Stimulated activated CD8-positive, alpha-beta memory T cell treated with anti-CD3 and anti-CD28 coated beads, Interleukin-4, amount 100 ng/mL, for 4 hours (primary cell): ENCODE results near the gene PCED1B.
"Not testable (repeated sequence)": the region's sequence is repeated elsewhere in the genome, so short reads cannot be mapped to it uniquely, and the experiment has no call there.

ENCODE experiments used
- DNase-seq, 2 donors: peaks; one replicate each; pipeline ENCODE4 v3.0.0-alpha.2; 2020; ENCODE audit warnings: low read depth in 2 of 2, low spot score in 1 of 2

PCED1B gene, protein sequence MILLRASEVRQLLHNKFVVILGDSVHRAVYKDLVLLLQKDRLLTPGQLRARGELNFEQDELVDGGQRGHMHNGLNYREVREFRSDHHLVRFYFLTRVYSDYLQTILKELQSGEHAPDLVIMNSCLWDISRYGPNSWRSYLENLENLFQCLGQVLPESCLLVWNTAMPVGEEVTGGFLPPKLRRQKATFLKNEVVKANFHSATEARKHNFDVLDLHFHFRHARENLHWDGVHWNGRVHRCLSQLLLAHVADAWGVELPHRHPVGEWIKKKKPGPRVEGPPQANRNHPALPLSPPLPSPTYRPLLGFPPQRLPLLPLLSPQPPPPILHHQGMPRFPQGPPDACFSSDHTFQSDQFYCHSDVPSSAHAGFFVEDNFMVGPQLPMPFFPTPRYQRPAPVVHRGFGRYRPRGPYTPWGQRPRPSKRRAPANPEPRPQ

DNA sequence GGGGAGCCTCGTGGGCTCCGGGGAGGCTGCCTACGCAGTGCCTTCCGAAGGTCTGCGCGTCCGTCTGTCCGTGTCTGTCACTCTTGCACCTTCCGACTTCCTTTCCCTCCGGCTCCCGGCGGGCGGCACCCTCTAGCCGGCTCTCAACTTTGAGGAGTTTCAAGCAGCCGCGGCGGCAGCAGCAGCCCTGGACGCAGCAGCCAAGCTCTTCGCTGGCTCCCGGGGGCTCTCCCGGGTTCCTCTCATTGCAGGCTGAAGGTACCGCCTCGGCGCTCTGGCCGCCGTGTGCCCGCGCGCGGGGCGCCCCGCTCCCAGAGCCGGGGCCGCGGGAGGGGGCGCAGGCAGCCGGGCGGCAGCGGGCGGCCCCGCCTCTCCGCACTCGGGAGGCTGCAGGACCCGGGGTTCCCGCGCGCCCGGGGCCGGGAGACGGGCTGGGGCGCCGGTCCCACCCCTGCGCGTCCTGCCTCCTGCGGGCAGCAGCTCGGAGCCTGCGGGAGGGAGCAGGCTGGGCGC lies at the start of gene PCED1B, which contains the start of gene AMIGO2:
Gene PCED1B (plus strand): TSS at position 154 of the 513 bp plus-strand sequence. CDS start 155,443 bp downstream, outside the sequence.
Gene AMIGO2 (minus strand): TSS at position 492 of the 513 bp plus-strand sequence. CDS start 957 bp downstream, outside the sequence.
- peak; percentile 27 to 40 for DNase-seq

DNA sequence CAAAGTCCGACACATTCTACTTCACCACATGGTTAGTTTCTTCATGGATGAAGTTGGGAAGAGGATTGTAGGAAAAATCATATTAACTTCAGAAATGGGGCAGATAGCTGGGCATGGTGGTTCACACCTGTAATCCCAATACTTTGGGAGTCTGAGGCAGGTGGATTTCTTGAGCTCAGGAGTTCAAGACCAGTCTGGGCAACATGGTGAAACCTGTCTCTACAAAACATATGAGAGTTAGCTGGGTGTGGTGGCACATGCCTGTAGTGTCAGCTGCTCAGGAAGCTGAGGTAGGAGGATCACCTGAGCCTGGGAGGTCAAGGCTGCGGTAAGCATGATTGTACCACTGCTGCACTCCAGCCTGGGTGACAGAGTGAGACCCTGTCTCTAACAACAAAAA lies 49.5 kb upstream of the PCED1B start:
- DNase-seq: no peak

DNA sequence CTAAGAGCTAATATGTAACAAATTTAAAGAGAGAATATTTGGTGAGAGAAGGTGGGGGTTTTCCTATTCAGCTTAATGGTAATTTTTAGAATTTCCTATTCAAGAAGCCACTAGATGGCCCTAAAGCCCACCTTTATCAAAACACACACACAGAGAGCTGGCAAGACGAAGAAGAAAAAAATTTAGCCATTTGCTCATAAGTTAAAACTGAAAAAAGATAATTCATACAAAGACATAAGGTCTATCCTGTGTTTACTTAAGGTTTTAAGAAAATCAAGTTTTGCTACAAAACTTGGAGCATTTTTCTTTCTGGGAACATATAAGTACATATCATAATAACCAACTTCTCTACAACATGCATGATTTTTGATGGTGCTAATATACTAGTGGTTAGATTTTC lies 46.8 kb upstream of the PCED1B start:
- DNase-seq: no peak

DNA sequence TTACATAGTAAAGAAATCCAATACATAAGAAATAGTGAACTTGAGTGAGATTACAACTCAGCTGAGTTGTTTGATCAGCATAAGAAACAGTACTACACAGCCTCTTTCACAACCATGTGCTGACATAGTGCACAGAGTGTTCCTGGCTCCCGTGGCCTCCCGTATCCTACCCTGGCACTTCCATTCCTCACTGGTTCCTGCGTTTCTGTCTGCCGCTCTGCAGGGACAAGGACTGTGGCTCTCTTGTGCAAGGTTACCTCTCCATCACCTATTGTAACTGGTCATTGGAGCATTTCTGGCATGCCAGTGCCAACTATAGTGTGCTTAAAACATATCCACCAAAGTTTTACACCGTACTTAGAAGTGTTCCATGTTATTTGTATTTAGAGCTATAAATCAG lies 46.3 kb upstream of the PCED1B start:
- no peak for DNase-seq

DNA sequence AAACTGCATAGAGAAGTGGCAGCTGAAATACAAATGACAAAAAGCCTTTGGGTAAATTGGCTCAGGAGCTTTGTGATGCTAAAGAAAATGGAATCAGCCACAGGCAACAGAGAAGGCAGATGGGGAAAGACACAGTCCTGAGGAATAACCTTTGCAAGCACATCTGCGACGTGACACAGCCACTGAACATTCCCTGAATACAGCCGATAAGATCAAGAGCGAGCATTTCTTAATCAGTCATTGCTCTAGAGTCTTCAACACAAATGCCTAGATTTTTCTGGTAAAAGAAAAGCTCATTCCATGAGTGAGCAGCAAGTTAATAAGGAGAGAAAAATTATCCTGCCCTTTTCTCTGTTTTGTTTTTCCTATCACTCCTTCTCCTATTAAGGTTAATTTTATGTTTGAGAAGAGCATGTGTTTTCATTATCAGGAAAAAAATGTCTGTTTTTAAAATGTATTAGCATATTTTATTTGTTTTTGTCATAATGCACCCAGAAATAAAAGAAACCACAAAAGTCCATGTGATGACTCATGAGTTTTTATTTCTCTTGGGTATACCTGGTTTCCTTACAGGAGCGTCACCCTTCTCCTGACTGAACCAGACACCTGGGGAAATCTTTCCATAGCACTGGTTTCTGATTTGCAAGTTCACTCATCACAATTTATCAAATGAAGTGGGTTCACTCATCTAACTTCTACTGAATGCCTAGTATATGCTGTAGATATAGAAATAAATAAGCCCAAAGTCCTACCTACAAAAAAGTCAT lies 45.4 kb upstream of the PCED1B start:
- DNase-seq: no peak

DNA sequence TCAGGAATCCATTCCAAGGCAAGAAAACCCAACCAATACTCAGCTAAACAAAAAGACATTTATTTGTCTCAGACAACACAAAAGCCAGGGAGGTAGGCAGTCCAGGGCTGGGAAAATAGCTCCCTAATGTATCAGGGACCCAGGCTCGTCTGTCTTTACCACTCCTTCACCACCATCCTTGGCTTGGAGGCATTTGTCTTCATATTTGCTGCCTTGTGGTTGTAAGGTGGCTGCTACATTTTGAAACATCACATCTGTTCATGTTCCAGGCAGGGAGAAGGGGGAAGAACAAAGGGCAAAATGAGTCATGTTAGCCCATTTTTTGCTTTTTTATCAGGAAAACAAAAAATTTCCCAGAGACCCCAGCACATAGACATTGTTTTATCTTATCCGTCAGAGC lies 44.8 kb upstream of the PCED1B start:
- no peak for DNase-seq

DNA sequence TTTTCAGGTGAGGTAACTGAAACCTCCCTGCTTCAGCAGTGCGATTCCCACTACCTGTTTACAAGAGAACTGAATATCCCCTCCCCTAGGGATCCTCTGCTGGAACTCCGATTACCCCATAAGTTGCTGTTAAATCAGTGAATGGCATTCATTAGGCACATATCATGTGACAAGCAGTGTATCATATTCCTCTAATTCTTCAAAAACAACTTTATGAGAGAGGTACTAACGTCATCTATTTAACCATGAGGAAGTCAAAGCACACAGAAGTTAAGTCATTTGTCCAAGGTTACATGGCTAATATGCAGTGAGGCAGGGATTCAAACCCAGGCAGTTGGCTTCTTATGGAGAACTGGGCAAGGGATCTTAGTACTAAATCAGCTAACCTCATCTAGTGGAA lies 43.9 kb upstream of the PCED1B start:
- no peak for DNase-seq

DNA sequence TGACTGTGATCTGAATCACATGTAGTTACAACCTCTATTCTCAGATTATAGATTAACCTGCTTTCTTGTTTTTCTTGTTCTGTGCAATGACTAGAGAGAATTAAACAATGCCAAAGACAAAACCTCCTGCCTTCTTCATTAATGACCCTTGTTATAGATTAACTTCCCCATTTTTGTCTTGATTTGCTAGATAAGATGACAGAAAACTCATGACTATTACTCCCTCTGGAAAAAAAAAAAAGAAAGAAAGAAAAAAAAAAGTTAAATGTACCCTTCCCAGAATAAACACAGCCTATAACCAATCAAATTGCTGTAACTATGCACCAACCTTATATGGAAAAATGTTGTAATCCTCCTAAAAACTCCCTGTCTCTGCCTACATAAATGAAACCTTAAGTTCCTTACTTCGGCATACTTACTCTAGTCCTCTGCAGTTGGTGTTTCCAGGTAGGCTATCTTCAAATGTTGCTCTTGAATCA lies 41.1 kb upstream of the PCED1B start:
- no peak for DNase-seq

DNA sequence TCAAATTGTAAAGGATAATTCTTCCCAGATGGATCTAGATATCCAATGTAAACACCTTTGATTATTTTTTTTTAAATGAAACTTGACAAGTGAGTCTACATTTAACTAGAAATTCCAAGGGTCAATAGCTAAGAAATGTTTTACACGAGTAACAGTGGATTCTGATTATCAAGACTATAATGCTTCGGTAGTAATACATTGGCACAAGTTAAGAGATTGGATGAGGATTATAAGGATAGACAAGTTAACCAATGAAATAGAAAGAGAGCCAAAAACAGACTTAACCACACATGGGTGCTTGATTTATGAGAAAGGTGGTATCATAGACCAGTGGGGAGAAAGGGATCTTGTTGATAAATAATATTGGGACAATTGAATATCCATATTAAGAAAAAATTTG lies 40.3 kb upstream of the PCED1B start:
- DNase-seq: no peak

DNA sequence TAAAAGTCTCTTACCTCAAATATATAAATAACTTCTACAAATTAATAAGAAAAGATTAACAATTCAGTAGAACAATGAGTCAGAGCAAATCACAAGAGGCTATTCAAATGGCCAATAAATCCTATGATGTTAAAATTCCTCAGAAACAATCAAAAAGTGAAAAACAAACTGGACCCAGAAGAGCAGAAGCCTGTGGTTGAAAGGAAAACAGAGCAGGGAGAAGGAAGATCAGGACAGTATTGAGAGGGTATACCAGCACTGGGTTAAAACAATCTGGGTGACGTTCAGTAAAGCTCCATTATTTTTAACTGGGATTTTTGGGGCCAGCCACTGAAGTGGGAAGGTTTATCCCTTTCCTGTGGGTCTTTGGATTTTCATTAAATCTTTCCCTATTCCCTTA lies 39.7 kb upstream of the PCED1B start:
- no peak for DNase-seq

DNA sequence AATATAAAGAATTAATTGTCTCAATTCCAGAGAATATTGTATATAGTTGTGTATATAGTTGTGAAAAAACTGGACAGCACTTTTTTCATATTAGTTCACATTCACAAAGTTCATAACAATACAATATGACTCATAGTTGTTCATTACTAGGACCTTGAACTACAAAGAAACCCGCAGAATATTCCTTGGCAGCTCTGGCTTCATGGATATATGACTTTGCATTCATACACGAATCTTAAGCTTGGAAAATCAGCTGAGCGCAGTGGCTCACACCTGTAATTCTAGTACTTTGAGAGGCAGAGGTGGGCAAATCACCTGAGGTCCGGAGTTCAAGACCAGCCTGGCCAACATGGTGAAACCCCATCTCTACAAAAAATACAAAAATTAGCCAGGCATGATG lies 38.1 kb upstream of the PCED1B start:
- no peak for DNase-seq

DNA sequence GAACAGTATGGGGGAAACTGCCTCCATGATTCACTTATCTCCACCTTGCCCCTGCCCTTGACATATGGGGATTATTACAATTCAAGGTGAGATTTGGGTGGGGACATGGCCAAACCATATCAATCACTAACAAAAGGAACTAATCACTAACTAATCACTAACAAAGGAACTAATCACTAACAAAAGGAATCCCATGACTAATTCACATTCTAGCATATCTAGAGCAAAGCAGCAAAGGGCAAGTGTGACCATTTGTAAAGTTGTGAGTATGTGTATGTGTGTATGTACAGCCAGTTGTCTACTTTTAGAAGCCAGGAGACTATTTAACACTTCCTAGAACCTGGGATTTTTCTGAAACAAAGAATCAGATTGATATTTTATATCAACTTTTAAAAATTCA lies 30.9 kb upstream of the PCED1B start:
- no peak for DNase-seq

DNA sequence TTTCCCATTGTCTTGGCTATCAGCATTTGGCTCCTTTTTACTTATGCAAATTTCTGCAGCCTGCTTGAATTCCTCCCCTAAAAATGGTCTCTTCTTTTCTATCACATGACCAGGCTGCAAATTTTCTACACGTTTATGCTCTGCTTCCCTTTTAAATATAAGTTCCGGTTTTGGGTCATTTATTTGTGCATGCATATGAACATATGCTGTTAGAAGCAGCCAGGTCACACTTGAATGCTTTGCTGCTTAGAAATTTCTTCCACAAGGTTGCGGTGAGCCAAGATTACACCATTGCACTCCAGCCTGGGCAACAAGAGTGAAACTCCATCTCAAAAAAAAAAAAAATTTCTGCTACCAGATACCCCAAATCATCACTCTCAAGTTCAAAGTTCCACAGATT lies 28.1 kb upstream of the PCED1B start:
- not testable (repeated sequence) for DNase-seq

DNA sequence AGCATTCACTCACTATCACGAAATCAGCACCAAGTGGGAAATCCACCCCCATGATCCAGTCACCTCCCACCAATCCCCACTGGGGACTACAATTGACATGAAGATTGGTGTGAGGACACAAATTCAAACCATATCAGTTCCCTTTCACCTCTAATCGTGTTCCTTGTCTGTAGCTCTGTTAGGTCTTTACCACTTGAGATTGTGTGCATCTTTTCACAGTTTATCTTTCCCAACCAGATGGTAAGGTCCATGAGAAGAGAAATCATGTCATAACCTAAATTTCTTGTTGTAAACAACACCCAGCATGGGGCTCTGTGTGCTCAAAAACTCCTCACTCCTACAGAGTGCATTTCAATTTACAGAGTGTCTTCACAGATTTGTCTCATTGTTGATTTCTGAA lies 27.1 kb upstream of the PCED1B start:
- no peak for DNase-seq

DNA sequence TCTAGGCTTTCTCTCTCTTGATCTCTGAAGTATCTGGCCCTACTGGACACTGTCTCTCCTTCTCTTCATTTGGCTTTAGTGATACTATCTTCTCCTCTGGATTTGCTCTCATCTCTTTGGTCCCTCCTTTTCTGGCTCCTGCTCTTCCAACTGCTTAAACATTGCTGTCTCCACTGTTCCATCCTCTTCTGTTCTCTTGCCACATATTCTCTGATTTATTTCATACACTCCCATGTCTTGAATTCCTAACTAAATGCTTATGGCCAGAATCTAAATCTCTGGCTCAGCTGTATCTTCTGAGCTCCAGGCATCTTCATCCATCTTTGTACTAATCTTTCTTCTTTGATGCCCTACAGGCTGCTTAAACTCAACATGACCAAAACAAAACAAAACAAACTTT lies 25.5 kb upstream of the PCED1B start:
- DNase-seq: no peak

DNA sequence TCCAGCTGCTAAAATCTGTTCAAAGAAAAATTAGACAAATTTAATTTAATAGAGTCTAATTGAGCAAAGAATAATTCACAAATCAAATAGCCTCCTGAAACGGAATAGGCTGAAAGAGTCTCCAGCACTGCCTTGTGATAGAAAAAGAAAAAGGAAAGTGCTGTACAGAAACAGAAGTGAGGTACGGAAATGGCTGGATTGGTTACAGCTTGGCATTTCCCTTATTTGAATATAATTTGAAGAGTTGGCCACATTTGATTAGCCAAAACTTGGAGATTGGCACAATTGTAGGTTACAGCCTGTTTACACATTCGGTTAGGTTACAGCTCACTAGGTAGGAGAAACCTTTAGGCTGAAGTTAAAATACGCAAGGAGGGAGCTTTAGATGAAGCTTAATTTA lies 24.8 kb upstream of the PCED1B start:
- no peak for DNase-seq

DNA sequence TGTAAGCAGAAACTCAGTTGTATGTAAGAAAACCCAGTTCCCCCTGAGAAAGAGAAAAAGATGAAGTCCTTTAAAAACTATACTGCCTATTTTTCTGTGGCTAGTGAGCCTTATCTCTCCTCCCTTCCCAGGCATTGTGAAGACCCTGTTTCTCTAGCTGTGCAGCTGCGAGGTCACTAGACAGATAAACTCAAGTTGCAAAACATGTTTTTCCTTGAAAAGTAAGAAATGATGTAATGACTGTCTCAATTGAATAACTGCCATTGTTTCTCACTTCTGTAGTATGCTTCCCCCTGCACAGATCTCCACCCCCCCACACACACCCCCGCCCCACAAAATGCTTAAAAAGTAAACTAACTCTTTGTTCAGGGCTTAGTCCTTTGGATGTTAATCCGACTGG lies 23.6 kb upstream of the PCED1B start:
- DNase-seq: not testable (repeated sequence)

DNA sequence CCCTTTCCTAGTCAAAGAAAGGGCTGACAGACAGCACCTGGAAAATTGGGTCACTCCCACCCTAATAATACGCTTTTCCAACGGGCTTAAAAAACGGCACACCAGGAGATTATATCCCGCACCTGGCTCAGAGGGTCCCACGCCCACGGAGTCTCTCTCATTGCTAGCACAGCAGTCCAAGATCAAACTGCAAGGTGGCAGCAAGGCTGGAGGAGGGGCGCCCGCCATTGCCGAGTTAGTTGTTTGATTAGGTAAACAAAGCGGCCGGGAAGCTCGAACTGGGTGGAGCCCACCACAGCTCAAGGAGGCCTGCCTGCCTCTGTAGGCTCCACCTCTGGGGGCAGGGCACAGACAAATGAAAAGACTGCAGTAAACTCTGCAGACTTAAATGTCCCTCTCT lies 22.5 kb upstream of the PCED1B start:
- not testable (repeated sequence) for DNase-seq

DNA sequence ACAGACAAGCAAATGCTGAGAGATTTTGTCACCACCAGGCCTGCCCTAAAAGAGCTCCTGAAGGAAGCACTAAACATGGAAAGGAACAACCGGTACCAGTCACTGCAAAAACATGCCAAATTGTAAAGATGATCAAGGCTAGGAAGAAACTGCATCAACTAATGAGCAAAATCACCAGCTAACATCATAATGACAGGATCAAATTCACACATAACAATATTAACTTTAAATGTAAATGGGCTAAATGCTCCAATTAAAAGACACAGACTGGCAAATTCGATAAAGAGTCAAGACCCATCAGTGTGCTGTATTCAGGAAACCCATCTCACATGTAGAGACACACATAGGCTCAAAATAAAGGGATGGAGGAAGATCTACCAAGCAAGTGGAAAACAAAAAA lies 20.8 kb upstream of the PCED1B start:
- DNase-seq: not testable (repeated sequence)

DNA sequence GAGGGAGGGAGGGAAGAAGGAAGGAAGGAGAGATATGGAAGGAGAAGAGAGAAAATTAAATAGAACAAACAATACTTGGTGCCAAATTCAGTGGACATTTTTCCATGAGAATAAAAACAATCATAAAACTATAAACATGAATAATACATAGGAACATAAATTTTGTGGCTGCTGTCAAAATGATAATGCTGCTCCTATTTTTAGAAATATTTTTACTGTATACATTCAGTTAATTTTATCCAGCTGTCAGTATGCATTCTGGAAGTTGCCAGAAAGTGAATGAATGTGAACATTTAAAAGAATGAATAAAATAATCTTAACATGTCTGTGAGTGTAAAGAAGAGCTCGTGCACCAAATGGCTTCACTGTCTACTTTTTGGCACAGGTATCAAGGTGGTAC lies 13.9 kb upstream of the PCED1B start:
- DNase-seq: no peak

DNA sequence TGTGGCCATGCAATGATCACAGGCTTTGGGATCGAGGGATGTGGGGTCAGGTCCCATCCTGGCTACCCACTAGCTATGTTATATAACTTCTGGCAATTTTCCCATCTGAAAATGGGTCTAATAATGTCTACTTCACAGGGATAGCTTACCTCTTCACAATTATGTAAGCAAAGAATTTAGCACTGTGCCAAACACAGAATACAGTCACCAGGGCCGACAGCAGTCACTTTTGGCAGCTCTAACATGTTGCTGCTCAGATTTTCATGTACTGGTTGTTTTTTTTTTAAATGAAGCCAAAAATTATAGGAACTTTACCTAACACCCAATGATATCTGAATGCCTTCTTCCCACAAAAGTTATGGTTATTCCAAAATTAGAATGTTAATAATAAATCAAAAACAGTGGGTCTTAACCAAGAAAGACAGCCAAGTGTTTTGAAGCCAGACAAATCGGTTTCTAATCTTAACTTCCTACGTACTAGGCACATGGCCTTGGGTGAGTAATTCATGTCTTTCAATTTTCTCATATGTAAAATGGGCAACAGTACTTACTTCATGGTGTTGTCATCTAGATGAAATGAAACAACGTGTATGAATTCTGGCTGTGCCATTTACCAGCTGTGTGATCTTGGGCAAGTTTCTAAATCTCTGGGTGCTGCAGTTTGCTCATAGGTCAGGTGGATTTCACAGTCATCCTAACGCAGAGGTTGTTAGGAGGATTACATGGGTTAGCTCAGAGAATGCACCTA lies 13.0 kb upstream of the PCED1B start:
- no peak for DNase-seq
